NCI-H460 (cell line): ENCODE data around the gene CYP4F2. TPM values are rescaled to one million over a fixed set of nuclear protein-coding genes. Genes with fewer than 3 reads are reported as not detected.
"Not testable (repeated sequence)": the region's sequence is repeated elsewhere in the genome, so short reads cannot be mapped to it uniquely, and the experiment has no call there.

ENCODE experiments used
- DNase-seq: peaks from one replicate; pipeline ENCODE4 v3.0.0-alpha.2; 2016; ENCODE audit warnings: low read depth; ENCODE audit errors: extremely low read depth
- total RNA-seq: library from RNA; depleted of rRNA; stranded (reverse); fragments of >200 nt; shearing (Covaris generic); gene quantifications from 2 replicates; pipeline ENCODE4 v1.2.3, GENCODE V29; 2014

Gene CYP4F2
- total RNA-seq, 1 experiment from 2014 or later = not detected

DNA sequence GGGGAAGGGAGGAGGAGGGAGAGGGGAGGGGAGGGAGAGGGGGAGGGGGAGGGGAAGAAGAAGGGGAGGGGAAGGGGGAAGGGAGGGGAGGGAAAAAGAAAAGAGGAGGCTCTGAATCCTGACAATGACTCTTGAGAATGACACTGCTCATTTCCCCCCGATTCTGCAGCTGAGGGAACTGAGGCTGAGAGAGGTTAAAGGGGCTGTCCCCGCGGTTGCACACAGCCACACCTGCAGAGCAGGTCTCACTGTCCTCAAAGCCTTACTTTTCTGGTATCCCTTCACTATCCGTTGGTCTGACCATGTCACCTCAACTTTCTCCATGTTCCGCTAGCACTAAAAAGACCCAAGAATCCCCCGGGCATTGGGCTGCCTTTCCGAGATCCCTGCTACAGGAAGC, 35.4 kb downstream of the CYP4F2 start:
- DNase-seq = no peak

DNA sequence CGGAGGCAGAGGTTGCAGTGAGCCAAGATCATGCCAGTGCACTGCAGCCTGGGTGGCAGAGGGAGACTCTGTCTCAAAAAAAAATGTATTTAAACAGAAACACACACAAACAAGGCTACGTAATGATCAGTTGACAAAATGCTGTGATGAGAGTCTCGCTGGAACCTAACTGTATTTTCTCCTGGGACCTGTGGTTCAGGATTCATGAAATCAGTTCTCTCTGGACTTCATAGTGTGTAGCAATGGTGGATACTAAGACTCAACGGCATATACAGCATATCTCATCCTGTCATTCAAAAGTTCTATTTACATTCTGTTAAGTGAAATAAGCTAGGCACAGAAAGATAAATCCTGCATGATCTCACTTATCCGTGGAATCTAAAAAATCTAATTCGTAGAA, 37.4 kb downstream of the CYP4F2 start:
- no peak for DNase-seq

DNA sequence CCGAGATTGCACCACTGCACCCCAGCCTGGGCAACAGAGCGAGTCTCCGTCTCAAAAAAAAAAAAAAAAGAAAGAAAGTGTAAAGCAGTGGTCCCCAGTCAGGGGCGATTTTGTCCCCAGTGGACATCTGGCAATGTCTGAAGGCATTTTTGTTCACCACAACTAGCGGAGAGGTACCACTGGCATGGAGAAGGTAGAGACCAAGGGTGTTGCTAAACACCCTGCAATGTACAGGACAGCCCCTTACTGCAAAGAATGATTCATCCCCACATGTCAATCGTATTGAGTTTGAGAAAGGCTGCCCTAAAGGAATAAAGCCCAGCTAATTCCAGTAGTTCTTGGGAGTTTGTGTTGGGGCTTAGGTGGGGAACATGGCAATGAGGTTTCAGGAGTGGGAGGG, 38.7 kb downstream of the CYP4F2 start:
- DNase-seq = no peak

DNA sequence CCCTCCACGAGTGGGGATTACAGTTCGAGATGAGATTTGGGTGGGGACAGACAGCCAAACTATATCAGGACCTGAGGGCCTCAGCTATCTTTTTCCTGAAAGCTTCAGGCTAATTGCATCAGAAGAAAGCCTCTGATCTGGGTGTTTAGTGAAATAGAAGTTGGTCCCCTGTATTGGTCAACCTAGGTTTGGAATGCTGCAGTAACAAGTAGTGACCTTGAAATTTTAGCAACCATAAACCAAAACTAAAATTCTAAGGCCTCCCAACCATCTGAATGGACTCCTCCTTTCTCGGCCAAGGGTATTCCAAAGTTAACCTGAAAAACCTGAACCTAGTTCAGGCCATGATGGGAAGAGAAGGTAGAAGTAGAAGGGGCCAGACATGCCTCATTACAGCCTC, 47.5 kb downstream of the CYP4F2 start:
- DNase-seq = no peak

DNA sequence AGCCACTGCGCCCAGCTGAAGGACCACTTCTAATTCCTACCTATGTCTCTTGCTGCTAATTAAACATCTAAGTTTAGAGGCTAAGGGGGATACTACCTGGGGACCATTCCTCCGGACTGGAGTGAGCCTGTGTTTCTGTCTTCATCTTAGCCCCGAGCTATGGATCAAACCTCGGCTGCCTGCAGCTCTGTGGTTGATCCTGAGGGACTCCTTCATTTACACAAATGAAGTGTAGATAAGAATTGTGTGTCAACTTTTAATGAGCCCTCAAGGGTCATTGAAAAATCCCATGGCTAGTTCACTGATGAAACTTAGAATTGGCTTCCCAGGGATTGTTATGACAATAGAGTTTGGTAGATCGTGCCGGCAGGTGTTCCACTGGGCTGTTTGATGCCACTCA, 51.0 kb downstream of the CYP4F2 start:
- DNase-seq = no peak

DNA sequence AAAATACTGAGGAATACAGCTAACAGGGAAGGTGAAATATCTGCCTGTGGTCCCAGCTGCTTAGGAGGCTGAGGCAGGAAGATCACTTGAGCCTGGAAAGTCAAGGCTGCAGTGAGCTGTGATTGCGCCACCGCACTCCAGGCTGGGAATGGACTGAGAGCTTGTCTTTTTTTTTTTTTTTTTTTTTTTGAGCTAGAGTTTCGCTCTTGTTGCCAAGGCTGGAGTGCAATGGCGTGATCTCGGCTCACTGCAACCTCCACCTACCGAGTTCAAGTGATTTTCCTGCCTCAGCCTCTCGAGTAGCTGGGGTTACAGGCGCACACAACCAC, 54.0 kb downstream of the CYP4F2 start:
- not testable (repeated sequence) for DNase-seq

DNA sequence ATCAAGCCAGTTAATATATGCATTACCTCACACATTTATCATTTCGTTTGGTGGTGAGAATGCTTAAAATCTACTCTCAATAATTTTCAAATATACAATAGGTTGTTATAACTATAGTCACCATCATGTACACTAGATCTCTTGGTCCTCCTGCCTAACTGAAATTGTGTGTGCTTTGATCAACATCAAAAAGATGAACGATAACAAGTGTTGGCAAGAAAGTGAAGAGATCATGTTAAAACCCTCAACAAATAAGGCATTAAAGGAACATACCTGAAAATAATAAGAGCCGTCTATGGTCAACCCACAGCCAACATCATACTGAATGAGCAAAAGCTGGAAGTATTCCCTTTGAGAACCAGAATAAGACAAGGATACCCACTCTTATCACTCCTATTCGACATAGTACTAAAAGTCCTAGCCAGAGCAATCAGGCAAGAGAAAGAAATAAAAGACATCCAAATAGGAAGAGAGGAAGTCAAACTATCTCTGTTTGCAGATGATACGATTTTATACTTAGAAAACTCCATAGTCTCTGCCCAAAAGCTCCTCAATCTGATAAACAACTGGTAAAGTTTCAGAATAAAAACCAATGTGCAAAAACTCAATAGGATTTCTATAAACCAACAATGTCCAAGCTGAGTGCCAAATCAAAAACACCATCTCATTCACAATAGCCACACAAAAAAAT, 54.5 kb downstream of the CYP4F2 start:
- no peak for DNase-seq

DNA sequence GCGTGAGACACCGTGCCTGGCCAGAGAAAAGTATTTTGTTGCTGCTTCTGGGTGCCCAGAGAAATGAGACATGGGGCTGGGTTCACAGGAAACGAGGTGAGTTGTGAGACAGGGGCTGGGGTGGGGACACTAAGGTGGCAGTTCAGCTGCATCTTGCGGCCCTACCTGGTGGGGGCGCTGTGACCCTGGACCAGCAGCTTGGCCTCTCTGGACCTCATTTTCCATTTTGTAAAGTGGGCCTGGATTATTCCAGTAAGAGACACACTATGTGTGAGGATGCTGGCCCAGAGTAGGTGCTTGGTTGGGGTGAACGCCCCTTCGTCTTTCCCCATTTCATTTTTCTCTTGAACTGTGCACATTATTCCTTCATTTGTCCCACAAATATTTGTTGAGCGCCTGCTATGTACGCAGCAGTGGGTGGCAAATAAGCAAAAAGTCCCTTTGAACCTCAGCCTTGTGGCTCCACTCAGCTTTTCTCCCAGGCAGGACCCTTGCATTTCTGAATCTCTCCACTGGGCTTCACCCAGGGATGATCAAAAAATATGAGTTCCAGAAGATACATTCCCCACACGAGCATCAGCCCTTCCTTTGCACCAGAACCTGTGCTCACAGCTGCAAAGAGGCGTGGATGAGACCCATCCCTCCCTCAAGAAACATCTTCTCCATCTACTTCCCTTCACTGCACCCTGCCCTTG, 55.9 kb downstream of the CYP4F2 start:
- DNase-seq = no peak

DNA sequence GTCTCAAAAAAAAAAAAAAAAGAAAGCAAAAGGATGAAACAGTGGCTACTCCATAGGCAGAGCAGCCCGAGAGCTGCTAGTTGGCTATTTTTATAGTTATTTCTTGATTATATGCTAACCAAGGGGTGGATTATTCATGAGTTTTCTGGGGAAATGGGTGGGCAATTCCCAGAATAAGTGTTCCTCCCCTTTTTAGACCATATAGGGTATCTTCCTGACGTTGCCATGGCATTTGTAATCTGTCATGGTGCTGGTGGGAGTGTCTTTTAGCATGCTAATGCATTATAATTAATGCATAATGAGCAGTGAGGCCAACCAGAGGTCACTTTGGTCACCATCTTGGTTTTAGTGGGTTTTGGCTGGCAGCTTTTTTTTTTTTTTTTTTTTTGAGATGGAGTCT, 57.0 kb downstream of the CYP4F2 start:
- DNase-seq = no peak

DNA sequence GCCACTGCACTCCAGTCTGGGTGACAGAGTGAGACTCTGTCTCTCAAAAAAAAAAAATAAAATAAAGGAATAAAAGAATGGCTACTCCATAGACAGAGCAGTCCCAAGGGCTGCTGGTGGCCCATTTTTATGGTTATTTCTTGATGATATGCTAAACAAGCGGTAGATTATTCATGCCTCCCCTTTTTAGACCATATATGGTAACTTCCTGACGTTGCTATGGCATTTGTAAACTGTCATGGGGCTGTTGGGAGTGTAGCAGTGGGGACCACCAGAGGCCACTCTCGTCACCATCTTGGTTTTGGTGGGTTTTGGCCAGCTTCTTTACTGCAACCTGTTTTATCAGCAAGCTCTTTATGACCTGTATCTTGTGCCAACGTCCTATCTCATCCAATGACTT, 58.0 kb downstream of the CYP4F2 start:
- DNase-seq = not testable (repeated sequence)

DNA sequence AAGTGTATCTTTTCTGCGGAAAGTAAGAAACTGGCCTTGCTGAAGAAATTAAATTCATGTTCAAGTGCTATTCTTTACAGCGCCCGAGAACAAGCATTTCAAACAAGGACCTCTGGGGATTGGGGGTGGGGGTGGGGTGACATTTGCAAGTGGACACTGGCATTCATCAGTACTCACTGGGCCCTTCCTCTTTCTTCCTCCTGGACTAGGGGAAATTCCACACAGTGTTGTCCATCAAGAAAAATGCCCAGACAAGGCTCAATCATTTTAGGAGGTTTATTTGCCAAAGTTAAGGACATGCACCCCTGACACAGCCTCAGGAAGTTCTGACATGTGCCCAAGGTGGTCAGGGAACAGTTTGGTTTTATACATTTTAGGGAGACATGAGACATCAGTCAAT, 59.5 kb downstream of the CYP4F2 start:
- DNase-seq = no peak

DNA sequence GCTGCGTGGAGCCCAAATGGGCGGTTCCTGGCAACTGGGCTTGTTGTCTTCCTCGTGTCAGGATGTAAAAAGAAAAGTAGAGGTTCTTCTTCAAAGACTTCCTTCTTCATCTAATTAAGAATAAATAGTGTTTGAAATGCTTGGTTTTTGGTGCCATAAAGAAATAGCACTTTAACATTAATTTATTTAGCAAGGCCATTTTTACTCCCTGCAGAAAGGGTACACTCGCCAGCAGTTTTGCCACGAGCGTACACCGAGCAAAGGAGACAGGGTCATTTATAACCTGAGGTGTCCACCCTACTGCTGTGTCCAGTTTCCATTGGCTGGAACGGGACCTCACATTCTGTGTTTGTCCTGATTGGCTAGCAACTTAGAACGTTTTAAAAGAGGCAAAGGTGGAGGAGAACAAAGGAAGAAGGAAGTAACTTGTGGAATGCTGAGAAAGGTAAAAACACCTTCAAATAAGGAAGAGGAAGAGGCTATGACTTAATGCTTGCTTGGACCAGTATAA, 60.6 kb downstream of the CYP4F2 start:
- no peak for DNase-seq

DNA sequence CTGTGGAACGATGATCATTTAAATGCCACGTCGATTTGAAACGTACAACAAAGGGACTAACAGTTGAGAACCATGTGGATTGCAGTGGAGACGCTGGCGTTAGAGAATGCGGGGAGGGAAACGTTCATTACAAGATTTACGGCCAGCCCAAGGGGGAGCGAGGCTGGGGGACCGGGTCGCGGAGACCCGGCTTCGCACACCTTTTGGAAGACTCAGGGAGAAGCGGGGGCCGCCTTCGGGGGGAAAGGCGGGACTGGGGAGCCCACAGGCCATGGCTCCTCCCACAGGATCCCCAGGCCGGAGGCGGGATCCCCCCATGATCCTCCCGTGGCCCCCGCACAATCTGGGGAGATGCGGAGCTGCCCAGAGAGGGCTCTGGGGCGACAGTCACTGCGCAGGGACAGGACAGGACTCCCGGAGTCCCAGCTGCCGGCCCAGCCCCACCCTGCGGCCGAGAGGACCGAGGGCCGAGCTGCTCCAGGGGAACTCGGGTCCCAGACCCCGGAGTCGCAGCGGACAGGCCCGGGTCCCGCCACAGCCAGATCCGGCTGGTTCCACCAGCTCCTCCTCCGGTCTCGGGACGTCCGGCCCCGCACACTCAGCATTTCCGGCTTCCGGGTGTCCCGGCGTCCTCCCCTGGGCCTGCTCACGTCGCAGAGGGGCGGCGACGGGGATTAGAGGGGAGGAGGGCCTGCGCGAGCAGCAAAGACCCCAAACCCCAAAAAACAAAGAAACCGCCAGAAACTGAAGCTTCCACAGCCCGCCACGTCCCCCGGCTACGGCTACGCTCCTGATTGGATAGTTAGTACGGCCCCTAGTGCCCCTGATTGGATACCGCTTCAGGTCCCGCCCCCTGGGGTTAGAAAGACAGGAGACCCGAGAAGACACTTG, 61.3 kb downstream of the CYP4F2 start:
- DNase-seq = peak; percentile 90

DNA sequence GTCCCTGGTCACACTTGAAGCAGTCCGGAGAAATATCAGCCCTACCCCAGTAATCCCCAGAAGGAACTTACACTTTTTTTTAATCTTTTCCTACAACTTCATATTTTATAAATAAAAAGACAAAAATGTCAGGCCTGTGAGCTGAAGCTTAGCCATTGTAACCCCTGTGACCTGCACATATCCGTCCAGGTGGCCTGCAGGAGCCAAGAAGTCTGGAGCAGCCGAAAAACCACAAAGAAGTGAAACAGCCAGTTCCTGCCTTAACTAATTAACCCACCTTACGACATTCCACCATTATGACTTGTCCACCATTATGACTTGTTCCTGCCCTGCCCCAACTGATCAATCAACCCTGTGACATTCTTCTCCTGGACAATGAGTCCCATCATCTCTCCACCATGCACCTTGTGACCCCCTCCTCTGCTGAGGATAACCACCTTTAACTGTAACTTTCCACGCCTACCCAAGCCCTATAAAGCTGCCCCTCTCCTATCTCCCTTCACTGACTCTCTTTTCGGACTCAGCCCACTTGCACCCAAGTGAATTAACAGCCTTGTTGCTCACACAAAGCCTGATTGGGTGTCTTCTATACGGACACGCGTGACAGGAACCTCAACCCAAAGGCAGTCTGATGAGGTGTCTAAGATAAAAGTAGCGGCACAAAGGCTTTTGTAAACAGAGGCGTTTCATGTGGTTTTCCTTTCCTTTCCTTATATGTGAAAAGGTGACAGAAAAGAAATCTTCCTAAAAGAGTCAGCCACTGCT, 62.1 kb downstream of the CYP4F2 start:
- not testable (repeated sequence) for DNase-seq

DNA sequence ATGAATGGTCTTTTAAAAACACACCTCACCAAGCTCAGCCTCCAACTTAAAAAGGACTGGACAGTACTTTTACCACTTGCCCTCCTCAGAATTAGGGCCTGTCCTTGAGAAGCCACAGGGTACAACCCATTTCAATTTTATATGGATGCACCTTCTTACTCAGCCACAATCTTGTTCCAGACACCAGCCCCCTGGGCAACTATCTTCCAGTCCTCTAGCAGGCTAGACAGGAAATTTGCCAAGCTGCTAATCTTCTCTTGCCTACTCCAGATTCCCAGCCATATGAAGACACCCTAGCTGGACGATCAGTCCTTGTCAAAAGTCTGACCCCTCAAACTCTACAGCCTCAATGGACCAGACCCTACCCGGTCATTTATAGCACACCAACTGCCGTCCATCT, 63.6 kb downstream of the CYP4F2 start:
- DNase-seq = not testable (repeated sequence)

DNA sequence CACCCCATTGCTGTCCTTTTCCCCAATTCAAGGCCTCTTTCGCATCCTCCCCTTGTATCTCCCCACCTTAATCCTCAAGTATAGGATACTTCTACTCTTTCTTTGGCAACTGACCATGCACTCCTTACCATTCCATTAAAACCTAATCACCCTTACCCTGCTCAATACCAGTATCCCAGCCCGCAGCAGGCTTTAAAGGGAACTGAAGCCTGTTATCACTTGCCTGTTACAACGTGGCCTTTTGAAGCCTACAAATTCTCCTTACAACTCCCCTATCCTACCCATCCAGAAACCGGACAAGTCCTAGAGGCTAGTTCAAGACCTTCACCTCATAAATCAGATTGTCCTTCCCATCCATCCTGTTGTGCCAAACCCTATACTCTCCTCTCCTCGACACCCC, 66.2 kb downstream of the CYP4F2 start:
- no peak for DNase-seq

DNA sequence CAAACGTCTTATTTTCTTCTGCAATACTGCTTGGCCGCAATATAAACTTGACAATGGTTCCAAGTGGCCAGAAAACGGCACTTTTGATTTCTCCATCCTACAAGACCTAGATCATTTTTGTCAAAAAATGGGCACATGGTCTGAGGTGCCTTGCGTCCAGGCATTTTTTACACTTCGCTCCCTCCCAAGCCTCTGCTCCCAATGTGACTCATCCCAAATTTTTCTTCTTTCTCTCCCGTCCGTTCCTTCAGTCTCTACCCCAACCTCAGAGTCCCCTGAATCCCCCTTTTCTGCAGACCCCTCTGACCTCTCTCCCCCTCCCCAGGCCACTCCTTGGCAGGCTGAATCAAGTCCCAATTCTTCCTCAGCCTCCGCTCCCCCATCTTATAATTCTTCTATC, 68.1 kb downstream of the CYP4F2 start:
- no peak for DNase-seq

DNA sequence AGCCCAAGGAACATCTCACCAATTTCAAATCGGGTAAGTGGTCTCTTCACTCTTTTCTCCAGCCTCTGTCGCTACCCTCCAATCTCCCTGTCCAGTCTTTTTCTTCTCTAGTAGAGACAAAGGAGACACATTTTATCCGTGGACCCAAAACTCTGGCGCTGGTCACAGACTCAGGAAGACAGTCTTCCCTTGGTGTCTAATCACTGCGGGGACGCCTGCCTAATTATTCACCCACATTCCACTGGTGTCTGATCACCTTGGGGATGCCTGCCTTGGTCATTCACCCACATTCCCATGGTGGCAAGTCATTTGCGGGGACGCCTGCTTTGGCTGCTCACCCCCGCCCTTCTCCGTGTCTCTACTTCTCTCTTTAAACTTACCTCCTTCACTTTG, 68.6 kb downstream of the CYP4F2 start:
- no peak for DNase-seq

DNA sequence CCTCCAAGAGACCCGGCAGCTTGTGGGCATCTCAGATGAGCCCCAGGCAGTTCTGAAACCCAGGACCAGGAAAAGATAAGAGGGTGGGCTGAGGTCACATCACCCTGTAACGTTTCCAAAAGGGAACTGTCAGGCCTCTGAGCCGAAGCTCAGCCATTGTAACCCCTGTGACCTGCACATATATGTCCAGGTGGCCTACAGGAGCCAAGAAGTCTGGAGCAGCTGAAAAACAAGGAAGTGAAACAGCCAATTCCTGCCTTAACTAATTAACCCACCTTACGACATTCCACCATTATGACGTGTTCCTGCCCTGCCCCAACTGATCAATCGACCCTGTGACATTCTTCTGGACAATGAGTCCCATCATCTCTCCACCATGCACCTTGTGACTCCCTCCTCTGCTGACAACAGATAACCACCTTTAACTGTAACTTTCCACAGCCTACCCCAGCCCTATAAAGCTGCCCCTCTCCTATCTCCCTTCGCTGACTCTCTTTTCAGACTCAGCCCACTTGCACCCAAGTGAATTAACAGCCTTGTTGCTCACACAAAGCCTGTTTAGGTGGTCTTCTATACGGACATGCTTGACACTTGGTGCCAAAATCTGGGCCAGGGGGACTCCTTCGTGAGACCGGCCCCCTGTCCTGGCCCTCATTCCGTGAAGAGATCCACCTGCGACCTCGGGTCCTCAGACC, 69.1 kb downstream of the CYP4F2 start:
- not testable (repeated sequence) for DNase-seq

DNA sequence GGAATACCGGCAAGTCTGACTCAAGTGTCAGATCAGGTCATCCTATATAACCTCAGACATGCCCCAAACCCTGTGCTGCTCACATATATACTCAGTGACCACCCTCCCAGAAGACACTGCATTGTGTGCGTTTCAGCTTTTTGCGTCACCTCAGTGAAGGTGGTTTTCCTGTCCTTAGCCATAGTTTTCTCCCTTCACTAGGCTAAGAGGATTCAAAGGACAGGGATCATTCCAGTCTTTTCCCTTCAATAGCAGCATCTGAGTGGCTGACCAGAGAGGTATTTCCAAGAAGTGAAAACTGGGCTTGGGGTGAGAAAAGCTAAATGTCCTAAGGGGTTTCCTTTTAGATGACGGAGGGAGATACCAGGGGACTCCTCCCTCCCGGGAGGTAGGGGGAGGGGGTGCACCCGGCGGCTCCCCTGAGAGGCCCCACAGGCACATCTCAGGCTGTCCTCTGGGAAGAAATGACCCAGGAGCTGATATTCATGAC, 69.7 kb downstream of the CYP4F2 start:
- no peak for DNase-seq
